WTC11 (cell line): ENCODE results near the gene HS3ST4.

Experiments used
- JAZF1 ChIP-seq: fragments of 250-450 bp; sonication (Bioruptor Pico); IDR thresholded peaks from 2 replicates; pipeline ENCODE4 v1.9.0; 2021; ENCODE audit warnings: moderate library complexity, mild to moderate bottlenecking, inconsistent platforms
- TCF7 ChIP-seq: sonication (generic); formaldehyde crosslinking; IDR thresholded peaks from 2 replicates; pipeline ENCODE4 v1.8.0; 2022; ENCODE audit warnings: mild to moderate bottlenecking, low read depth, missing genetic modification reagents, moderate library complexity

DNA sequence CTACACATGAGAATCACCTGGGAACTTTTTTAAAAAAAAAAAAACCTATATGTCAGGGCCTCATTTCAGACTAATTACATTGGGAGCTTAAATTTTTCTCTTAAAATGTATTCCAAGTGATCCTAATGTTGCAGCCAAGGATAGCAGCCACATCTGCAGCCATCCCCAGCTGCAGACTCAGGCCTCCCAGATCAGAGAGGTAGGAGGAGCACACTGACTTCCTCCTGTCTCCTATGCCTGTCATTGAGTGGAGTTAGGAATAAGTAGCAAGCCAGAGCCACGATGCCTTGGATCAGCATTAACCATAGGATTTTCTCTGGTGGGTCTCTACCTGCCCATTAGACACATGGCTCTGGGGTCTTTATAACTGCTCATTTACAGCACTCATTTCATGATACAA is 463.5 kb downstream of the HS3ST4 start:
- no peak for TF ChIP-seq JAZF1 (CRISPR knock-in tag)
- TF ChIP-seq TCF7 (CRISPR knock-in tag): no peak
